ENCODE measurements around the gene B9D1. TPM values are rescaled to one million over a fixed set of nuclear protein-coding genes. Genes with fewer than 3 reads are reported as not detected.

The B9D1 gene
- total and polyA plus RNA-seq, 2 experiments from 2014 or later = 35.2 to 63.5 TPM

- Histone ChIP-seq H3K27ac (ENCODE audit: low read depth) (no peak overlapping the region), H3K4me1 (ENCODE audit: insufficient read depth) (peaks cover 7% of the 10 kb centered on the region), H4K20me1 (replicated peaks; ENCODE audit: insufficient read depth) (no peaks in the 10 kb centered on the region), H3K36me3 (ENCODE audit: insufficient read depth) (no peaks in the 10 kb centered on the region), H3K4me2 (no peak overlapping the region), H3K9me2 (ENCODE audit: insufficient read depth) (no peaks in the 10 kb centered on the region), H3K79me2 (replicated peaks; ENCODE audit: insufficient read depth) (no peaks in the 10 kb centered on the region), H3F3A (replicated peaks; ENCODE audit: low read depth) (no peaks in the 10 kb centered on the region), H2AFZ (no peak overlapping the region), H3K4me3 (no peak overlapping the region), H3K27me3 (ENCODE audit: insufficient read depth) (no peaks in the 10 kb centered on the region)
- Mint-ChIP-seq H3K4me1 (peaks cover 17% of the 10 kb centered on the region), H3K4me3 (no peak overlapping the region), H3K27me3 (ENCODE audit: insufficient read depth, low read depth, poor library complexity) (peaks cover 12% of the 10 kb centered on the region), H3K36me3 (ENCODE audit: low read depth) (peaks cover 5% of the 10 kb centered on the region; the same call in 2 of the 3 replicates), H3K27ac (no peak overlapping the region), H3K9me3 (no peaks in the 10 kb centered on the region; the same call in 2 of the 3 replicates)
- no peak for ATAC-seq
- no peak for TF ChIP-seq JUNB (IDR thresholded peaks at IDR 0.05; ENCODE audit: unreplicated experiment)
- TF ChIP-seq POLR2AphosphoS5 (IDR thresholded peaks at IDR 0.05; ENCODE audit: low read depth) = no peak
- no peak for TF ChIP-seq NANOG (IDR thresholded peaks at IDR 0.05; ENCODE audit: borderline replicate concordance)
- no peak for TF ChIP-seq STAT1 (IDR thresholded peaks at IDR 0.05; ENCODE audit: unreplicated experiment)
- no peak for TF ChIP-seq ZNF114 (CRISPR knock-in tag; IDR thresholded peaks at IDR 0.05)
- TF ChIP-seq EZH2phosphoT487 (IDR thresholded peaks at IDR 0.05; ENCODE audit: unreplicated experiment) = no peak
- no peak for DNase-seq (ENCODE audit: low spot score)
Observed at GRCh38 chr17:19345067-19345460, 17.5 kb downstream of the B9D1 start.

GRCh38 chr17:19344311-19345066, 18.0 kb downstream of the B9D1 start:
- Histone ChIP-seq H3K27ac (ENCODE audit: low read depth) (no peak overlapping the region), H4K20me1 (replicated peaks; ENCODE audit: insufficient read depth) (no peaks in the 10 kb centered on the region), H3K27me3 (ENCODE audit: insufficient read depth) (no peaks in the 10 kb centered on the region), H3F3A (replicated peaks; ENCODE audit: low read depth) (no peaks in the 10 kb centered on the region; the same call in 1 of the 2 replicates), H3K9me2 (ENCODE audit: insufficient read depth) (no peaks in the 10 kb centered on the region), H3K36me3 (ENCODE audit: insufficient read depth) (no peaks in the 10 kb centered on the region), H2AFZ (no peak overlapping the region), H3K4me2 (no peak overlapping the region), H3K4me1 (ENCODE audit: insufficient read depth) (peaks cover 10% of the 10 kb centered on the region), H3K79me2 (replicated peaks; ENCODE audit: insufficient read depth) (no peaks in the 10 kb centered on the region), H3K4me3 (no peak overlapping the region)
- Mint-ChIP-seq H3K9me3 (no peaks in the 10 kb centered on the region; the same call in 2 of the 3 replicates), H3K4me3 (no peak overlapping the region), H3K27ac (no peak overlapping the region), H3K36me3 (ENCODE audit: low read depth) (peaks cover 5% of the 10 kb centered on the region; the same call in 2 of the 3 replicates), H3K4me1 (peaks cover 20% of the 10 kb centered on the region), H3K27me3 (ENCODE audit: insufficient read depth, low read depth, poor library complexity) (peaks cover 12% of the 10 kb centered on the region)
- ATAC-seq = no peak; the same call in 2 of the 3 replicates
- TF ChIP-seq POLR2AphosphoS5 (IDR thresholded peaks at IDR 0.05; ENCODE audit: low read depth) (no peak), CTCF (conservative IDR thresholded peaks at IDR 0.05; ENCODE audit: low read depth in 2 of 2) (no peak)
- no peak for DNase-seq (ENCODE audit: low spot score)

- no peaks in the 10 kb centered on the region for H3K9me2 ChIP-seq (ENCODE audit: insufficient read depth)
- peak; percentile 44 for DNase-seq (ENCODE audit: low spot score)
- TF ChIP-seq ETS1 (IDR thresholded peaks at IDR 0.05) (no peak), ZNF114 (CRISPR knock-in tag; IDR thresholded peaks at IDR 0.05) (no peak)
Observed at GRCh38 chr17:19343671-19344151, 18.8 kb downstream of the B9D1 start.

More at GRCh38 chr17:19343671-19344151, 18.8 kb downstream of the B9D1 start:
- H3K9me3 Mint-ChIP-seq = no peaks in the 10 kb centered on the region; the same call in 2 of the 3 replicates
- H3K27ac Mint-ChIP-seq = no peak overlapping the region; the same call in 1 of the 2 replicates
- no peak overlapping the region for H3K4me3 ChIP-seq
- H3K4me1 Mint-ChIP-seq = peaks cover 28% of the 10 kb centered on the region
- H3K36me3 Mint-ChIP-seq (ENCODE audit: low read depth) = peaks cover 5% of the 10 kb centered on the region; the same call in 2 of the 3 replicates
- H3K36me3 ChIP-seq (ENCODE audit: insufficient read depth) = no peaks in the 10 kb centered on the region
- H2AFZ ChIP-seq = no peak overlapping the region
- peak; percentile 56 for ATAC-seq
- H3K27me3 Mint-ChIP-seq (ENCODE audit: insufficient read depth, low read depth, poor library complexity) = peaks cover 12% of the 10 kb centered on the region
- no peak overlapping the region for H3K4me2 ChIP-seq
- H4K20me1 ChIP-seq (replicated peaks; ENCODE audit: insufficient read depth) = no peaks in the 10 kb centered on the region
- H3K27me3 ChIP-seq (ENCODE audit: insufficient read depth) = no peaks in the 10 kb centered on the region
- H3K4me3 Mint-ChIP-seq = no peak overlapping the region
- H3F3A ChIP-seq (replicated peaks; ENCODE audit: low read depth) = no peaks in the 10 kb centered on the region; the same call in 1 of the 2 replicates
- peaks cover 17% of the 10 kb centered on the region for H3K4me1 ChIP-seq (ENCODE audit: insufficient read depth)
- no peak overlapping the region for H3K27ac ChIP-seq (ENCODE audit: low read depth)
- no peaks in the 10 kb centered on the region for H3K79me2 ChIP-seq (replicated peaks; ENCODE audit: insufficient read depth)
